Effector CD4-positive, alpha-beta T cell (primary cell): ENCODE results near the gene ABCB8.
A peak's percentile ranks its signal among the peaks of the same experiment; 100 is the strongest.

Experiments used
- DNase-seq: peaks from one replicate; pipeline ENCODE4 v3.0.0-alpha.2; 2020
- total RNA-seq: gene quantifications from one replicate; lab custom pipeline; 2026; lab: John Stamatoyannopoulos, UW

The ABCB8 gene
- total RNA-seq: 47.8 reads per million, percentile 67 among the genes with 10 or more reads in this experiment

GRCh38 chr7:151028131-151028947, at the start of gene ABCB8:
Gene ABCB8, plus strand, starts transcription at chr7:151028450. Its CDS starts 66 bp downstream, at chr7:151028516.
- peak; percentile 97 for DNase-seq

- no peak for DNase-seq
These were observed 48.4 kb upstream of the ABCB8 start for GRCh38 chr7:150979713-150980390.

GRCh38 chr7:150980663-150981062, 47.6 kb upstream of the ABCB8 start:
- no peak for DNase-seq

GRCh38 chr7:150981644-150982043, 46.6 kb upstream of the ABCB8 start:
- no peak for DNase-seq

- no peak for DNase-seq
These were observed 45.9 kb upstream of the ABCB8 start for GRCh38 chr7:150982351-150982750.

- DNase-seq: peak; percentile 34
These were observed 44.3 kb upstream of the ABCB8 start for GRCh38 chr7:150983893-150984368.

- peak; percentile 42 for DNase-seq
These were observed 42.1 kb upstream of the ABCB8 start for GRCh38 chr7:150986099-150986512.

GRCh38 chr7:150986556-150986955, 41.7 kb upstream of the ABCB8 start:
- no peak for DNase-seq

GRCh38 chr7:150988230-150989226, 39.7 kb upstream of the ABCB8 start:
- DNase-seq: peak; percentile 61

- DNase-seq: no peak
These were observed 38.8 kb upstream of the ABCB8 start for GRCh38 chr7:150989456-150989855.

GRCh38 chr7:150990416-150991186, 37.6 kb upstream of the ABCB8 start, which contains the start of gene NOS3:
Gene NOS3, plus strand, starts transcription at chr7:150991017. Its CDS starts 2,787 bp downstream, at chr7:150993804.
- DNase-seq: no peak

GRCh38 chr7:150992051-150992640, 36.1 kb upstream of the ABCB8 start:
- DNase-seq: no peak

GRCh38 chr7:150992833-150993302, 35.4 kb upstream of the ABCB8 start:
- no peak for DNase-seq

GRCh38 chr7:150993511-150993910, 34.7 kb upstream of the ABCB8 start:
- DNase-seq: no peak

- DNase-seq: no peak
These were observed 34.0 kb upstream of the ABCB8 start for GRCh38 chr7:150994141-150994837.

- no peak for DNase-seq
These were observed 33.3 kb upstream of the ABCB8 start for GRCh38 chr7:150994838-150995510.

- no peak for DNase-seq
These were observed 31.7 kb upstream of the ABCB8 start for GRCh38 chr7:150996376-150997074.

GRCh38 chr7:150997075-150997511, 31.2 kb upstream of the ABCB8 start:
- DNase-seq: no peak

GRCh38 chr7:150997817-150998216, 30.4 kb upstream of the ABCB8 start:
- no peak for DNase-seq
